Body of pancreas (tissue), 4 donors: ENCODE results near the gene CST4.
A peak's percentile ranks its signal among the peaks of the same experiment; 100 is the strongest.
"Not testable (repeated sequence)": the region's sequence is repeated elsewhere in the genome, so short reads cannot be mapped to it uniquely, and the experiment has no call there.

ENCODE experiments used
- POLR2A ChIP-seq, 3 donors: fragments of 450-650 bp; IDR thresholded peaks; one replicate each; pipeline ENCODE4 v1.6.1; 2016; ENCODE audit warnings: antibody characterized with exemption in 3 of 3, mild to moderate bottlenecking in 2 of 3
- TF ChIP-seq, protein P1 (sequence below), 7 experiments: fragments of 450-650 bp in 4 of 7; fragments of 200-600 bp in 3 of 7; sonication (generic) in 3 of 7; IDR thresholded peaks; one replicate each; pipeline ENCODE4 v1.5.1; 2016 to 2019; ENCODE audit warnings: antibody characterized with exemption in 7 of 7

DNA sequence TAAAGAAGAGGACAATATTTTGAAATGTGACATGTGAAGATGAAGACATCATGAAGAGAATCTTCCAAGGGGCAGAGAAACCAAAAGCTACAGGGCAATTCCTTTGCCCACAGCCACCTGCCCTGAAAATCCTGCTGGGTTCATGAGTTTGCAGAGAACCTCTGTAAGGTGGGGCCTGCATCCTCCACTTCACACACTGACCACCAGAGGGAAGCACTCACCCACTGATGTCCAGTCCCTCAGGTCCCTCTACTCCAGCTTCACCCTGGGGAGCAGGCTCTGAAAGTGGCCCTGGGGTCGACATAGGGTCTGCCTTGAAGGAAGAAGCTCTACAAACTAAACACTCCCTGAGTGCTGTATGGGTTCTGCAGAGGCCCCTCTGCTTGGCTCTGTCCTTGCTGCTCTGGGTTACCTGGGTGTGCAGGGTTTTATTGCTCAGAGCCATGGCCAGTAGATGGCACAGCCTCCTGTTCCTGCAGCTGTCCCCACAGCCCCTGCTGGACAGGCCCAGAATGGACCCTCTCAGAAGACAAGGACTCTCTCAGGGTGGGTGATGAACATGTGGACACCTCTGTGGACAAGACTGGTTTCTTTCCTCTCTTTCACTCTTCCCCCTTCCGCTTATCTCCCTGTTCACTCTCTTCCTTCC, 34.9 kb upstream of the CST4 start:
- TF ChIP-seq, protein P1, sequence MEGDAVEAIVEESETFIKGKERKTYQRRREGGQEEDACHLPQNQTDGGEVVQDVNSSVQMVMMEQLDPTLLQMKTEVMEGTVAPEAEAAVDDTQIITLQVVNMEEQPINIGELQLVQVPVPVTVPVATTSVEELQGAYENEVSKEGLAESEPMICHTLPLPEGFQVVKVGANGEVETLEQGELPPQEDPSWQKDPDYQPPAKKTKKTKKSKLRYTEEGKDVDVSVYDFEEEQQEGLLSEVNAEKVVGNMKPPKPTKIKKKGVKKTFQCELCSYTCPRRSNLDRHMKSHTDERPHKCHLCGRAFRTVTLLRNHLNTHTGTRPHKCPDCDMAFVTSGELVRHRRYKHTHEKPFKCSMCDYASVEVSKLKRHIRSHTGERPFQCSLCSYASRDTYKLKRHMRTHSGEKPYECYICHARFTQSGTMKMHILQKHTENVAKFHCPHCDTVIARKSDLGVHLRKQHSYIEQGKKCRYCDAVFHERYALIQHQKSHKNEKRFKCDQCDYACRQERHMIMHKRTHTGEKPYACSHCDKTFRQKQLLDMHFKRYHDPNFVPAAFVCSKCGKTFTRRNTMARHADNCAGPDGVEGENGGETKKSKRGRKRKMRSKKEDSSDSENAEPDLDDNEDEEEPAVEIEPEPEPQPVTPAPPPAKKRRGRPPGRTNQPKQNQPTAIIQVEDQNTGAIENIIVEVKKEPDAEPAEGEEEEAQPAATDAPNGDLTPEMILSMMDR (IDR thresholded peaks at IDR 0.05): peak in 4 of 7 experiments; percentile 13 to 31 (median 23)
- not testable (repeated sequence) for TF ChIP-seq POLR2A (IDR thresholded peaks at IDR 0.05)
